ENCODE results near the gene ACBD6.
A peak's percentile ranks its signal among the peaks of the same experiment; 100 is the strongest.

ACBD6 gene

DNA sequence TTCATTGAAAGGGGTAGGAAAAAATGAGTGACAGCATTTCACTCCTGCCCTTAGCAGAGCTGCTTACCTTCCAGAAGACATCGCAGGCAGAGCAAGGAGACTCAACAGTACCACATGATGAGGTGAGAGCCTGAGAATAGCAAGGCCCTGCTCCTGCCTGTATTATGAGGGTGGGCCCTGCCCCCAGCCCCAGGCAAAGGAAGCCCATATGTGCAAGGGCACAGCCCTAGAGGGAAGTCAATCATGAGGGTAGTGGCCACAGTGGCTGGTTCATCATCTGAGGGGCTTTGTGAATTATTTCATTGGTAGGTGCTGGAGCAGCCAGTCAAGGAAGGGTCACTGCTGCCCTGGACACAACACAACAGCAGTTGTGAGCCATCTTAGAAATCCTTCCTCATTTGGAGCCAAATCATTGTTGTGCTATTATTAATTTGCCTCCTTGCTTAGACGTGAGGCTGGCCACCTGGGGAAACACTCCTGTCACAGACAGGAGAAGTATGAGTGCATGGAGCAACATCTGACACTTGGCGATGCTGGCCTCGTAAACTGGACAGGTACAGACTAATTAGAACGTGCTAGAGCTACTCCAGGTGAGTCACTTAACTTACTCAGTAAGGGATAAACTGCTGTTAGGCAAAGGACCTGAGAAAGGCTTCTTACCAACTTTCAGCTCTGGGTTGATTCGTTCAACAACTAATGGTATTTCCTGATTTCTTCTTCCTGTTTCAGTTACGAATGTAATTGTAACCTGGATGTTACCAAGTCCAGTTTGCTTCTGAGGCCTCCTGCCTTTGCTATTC lies 22.7 kb upstream of the ACBD6 start:
- no peak for FAIRE-seq

DNA sequence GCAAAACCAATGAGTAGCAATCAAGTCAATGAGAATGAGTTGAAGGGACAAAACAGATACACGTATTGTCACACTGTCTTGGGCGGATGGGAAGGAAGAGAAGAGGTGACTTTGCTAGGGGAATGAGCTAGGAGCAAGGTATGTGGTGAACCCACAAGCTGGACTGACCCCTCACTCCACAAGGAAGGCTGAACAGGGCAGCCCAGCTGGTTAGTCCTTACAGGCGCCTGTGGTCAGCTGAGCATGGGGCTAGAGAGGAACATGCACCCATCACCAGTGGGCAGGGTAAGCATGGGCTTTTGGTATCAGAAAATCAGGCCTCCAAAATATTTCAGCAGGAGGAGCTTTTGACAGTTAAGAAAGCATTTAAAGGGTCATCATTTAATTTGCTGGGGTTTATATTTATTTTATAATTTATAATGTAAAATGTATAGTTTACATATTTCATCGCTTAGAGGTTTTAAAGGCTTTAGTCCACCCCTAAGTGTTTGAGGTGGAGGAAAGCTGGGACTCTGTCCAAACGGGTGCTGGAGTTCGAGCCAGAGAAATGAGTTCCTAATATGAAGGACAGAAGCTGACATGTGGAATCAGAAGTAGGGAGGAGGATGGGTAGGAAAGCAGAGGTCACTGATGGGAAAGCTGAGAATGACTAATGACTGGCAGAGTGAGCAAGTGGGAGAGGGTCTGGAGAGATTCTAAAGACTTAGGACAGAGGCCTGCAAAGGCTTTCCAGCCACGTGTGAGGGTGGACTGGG lies 22.0 kb upstream of the ACBD6 start:
- no peak for FAIRE-seq

DNA sequence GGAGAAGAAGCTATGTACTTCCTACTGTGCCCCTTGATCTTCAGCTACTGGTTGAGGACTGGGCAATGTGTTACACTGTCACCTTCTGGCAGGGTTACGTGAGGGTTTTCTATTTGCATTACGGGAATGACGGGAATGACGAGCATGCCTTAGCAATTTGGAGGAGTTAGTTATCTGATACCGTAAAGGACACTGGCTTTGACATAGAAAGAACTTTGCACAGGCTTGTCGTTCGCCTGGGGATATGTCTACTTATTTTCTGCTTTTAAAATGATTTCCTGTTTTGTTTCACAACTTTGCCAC lies 19.8 kb upstream of the ACBD6 start:
- FAIRE-seq, result no peak

DNA sequence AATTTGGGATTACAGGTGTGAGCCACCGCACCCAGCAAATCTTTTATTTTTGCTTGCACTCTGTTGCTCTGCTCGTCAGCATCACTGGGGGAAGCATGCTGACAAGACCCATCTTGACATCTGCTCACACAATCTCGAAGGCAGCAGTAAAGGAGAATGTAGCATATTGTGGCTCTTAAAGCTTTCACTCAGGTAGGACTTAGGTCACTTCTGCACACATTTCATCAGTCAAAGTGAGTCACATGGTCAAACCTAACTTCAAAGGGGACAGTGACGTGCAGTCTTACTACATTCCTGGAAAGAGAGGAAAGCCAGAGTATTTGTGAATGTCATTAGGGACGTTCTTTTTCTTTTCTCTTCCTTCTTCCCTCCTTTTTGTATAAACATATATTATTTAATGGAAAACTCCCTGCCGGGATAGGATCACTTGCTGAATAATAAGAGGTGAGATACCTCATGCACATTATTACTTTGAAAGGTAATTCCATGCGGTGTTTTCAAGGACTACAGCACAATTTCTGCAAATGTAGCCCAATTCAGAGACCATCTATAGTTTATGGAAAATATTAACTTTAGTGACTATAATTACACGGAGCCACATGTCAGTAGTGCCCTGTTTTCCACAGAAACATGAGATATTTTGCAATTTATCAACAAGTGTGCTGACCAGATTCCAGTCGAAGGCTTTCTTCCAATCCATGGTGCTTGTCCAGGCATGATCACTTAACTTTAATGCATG lies 19.3 kb upstream of the ACBD6 start:
- no peak for FAIRE-seq

DNA sequence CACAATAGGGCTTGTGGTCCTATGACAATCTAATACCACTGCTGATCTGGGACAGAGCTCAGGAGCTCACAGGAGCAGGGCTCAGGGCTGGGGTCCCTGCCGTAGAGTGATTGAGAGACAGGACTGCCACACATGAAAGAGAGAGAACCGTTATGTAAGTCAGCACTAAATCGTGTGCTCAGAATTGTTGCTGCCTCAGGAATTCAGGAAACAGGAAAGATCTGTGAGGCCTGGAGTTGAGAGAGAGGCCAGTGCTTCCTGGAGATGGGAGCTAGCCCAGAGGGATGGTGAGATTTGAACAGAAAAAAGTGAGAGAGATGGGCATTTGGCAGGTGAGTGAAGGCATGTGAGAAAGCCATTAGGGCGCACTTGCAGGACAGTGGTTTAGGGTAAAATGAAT lies 17.5 kb upstream of the ACBD6 start:
- FAIRE-seq, result no peak

DNA sequence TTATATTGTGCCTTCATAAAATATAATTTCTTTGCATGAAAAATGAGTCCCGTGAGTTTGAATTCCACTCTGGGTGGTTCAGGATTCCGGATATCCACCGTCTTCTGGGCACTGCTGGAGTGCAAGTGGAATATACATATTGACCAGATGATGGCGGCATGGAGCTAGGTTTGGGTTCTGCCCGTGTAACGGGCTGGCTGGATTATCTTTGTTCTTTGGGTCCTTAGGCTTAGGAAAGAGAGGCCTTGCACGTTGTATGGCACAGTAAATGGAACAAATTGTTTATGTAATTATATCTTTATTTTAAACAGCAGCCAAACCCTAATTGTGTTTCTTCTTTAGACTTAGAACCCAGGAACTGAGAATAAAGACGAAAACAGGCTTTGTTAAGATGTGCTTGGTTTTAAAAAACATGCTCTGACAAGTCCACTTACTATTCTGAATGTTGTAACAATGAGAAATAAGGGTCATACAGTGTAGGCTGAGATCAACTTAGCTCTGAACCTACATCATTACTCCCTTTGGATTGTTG lies 13.5 kb upstream of the ACBD6 start:
- peak; percentile 78 for FAIRE-seq

DNA sequence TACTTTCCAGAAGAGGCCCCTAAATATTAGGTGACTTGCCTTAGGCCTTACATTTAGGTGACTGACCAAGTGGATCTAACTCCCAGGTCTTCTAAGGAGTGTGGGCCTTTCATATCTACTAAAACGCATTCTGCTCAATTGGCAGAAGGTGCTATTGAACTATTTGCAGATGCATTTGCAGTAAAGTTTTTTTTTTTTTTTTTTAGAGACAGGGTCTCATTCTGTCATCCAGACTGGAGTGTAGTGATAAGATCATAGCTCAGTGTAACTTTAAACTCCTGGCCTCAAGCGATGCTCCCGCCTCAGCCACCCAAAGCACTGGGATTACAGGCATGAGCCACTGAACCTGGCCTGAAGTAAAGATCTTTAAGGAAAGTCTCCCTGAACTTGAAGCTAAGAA lies 13.0 kb upstream of the ACBD6 start:
- FAIRE-seq, result no peak

DNA sequence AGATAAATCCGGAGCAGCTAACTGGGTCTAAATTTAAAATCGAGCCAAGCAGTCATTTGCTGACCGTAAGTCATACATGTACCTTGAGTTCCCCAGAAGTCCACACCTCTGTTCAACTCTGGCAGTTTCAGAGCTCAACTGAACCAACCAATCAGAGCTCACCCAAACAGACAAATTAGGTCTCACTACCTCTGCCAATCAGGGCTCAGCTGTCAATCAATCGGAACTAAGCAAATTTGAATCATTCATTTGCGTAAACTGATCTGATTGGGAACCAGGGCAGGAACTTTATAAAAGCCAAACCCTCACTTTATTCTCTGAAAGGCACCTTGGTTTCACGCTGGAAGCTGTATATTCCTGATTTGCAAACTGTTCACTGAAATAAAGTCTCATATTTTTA lies 11.2 kb upstream of the ACBD6 start:
- FAIRE-seq, result no peak

DNA sequence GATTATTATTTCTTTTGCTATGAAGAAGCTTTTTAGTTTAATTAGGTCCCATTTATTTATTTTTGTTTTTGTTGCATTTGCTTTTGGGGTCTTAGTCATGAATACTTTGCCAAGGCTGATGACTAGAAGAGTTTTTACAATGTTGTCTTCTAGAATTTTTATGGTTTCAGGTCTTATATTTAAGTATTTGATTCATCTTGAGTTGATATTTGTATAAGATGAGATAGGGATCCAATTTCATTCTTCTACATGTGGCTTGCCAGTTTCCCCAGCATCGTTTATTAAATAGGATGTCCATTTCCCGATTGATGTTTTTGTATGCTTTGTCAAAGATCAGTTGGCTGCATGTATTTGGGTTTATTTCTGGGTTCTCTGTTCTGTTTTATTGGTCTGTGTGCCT lies 8.5 kb upstream of the ACBD6 start:
- FAIRE-seq, result no peak

DNA sequence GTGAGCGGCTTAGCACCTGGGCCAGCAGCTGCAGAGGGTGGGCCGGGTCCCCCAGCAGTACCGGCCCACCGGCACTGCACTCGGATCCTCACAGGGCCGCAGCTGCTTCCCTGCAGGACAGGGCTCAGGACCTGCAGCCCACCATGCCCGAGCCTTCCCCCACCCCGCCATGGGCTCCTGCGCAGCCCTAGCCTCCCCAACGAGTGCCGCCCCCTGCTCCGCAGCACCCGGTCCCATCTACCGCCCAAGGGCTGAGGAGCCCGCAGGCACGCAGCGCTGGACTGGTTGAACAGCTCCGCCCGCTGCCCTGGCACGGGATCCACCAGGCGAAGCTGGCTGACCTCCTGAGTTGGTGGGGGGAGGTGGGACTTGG lies 6.3 kb upstream of the ACBD6 start:
- FAIRE-seq, result no peak

DNA sequence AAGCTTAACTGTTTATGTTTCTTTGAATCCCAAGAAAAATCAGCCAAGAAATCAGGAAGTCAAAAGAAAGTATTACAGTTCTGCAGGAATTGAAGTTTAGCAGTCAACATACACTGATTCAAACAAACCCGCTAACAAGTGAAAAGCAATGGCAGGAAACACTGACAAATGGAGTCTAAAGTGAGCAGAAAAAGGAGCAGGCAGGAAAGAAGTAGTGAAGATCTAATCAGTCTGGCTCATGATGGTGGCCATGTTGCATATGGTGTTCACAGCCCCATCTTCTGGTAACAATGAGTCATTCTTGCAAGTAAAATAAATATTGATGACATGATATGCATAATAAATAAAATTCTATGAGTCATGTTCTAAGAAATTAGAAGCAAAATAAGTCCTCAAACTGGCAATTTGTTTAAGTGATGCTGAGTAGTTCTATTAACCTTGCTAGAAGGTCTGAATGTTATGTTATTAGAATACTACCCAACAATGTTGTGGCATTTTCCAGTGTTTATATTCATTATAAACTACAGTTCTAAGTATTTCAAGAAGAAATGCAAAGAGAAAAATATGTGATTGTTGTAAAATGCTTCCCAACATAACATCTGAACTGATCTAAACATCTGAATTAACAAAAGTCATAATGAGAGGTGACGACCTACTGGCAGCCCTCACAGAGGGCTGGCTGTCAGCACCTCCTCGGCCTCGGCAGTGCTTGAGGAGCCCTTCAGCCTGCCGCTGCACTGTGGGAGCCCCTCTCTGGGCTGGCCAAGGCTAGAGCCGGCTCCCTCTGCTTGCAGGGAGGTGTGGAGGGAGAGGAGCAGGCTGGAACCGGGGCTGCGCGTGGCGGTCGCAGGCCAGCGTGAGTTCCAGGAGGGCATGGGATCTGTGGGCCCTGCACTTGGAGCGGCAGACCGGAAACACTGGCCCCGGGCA lies 5.7 kb upstream of the ACBD6 start:
- FAIRE-seq, result no peak

DNA sequence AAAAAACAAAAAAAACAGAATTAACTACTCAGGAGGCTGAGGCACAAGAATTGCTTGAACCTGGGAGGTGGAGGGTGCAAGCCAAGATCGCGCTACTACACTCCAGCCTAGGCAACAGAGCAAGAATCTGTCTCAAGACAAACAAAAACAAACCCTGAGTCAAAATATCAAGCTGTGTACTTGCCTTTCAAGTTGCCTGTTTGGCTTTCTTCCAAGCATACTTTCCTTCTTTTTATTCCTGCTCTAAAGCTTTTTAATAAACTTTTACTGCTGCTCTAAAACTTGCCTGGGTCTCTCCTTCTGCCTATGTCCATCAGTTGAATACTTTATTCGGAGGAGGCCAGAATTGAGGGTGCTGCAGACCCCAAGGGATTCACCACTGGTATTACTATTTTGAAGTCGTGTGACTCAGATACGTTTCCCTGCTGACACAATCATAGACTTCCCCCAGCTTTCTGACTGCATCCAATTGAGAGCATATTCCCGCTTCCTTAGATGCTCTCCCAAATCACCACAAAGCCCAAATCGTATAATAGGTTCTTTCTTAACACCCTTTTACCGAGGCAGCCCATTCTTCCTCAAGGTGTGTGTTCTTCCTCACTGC lies 3.5 kb upstream of the ACBD6 start:
- FAIRE-seq, result no peak

DNA sequence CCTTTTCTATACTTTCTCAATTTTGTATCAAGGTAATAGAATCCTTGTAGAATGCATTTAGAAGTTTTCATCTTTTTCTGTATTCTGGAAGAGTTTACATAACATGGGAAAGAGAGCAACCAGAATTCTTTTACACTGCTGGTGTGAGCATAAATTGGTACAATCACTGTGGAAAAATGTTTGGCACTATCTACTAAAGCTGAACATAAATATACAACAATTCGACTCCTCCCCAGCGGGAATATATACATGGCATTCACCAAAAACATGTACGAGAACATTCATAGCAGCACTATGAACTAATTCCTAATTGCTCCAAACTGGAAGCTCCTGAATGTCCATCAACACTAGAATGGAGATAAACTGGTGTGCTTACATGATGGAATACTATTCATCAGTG lies 1.8 kb upstream of the ACBD6 start:
- FAIRE-seq, result no peak

DNA sequence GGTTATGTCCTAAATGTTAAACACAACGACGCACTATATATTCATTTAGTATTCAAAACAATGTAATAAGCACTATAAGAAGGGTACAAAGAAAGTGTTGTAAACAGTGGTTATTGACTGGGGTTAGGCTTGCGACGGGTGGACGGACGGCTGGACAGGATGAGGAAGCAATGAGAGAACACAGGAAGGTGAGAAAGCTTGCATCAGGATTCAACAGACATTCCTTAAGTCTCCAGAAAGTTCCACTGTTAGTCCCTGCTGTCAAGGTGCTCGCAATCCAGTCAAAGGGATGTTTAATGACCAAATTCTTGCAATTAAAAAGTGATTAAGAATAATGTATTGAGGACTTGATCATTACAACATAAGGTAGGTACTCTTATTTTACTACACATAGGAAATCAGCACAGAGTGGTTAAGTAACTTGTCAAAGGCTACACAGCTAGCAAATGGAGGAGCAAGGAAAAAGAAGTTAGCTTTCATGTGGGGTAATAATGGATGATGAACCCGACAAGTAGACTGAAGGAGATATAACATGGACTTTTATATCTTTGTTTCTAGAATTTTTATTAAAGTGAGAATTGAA lies 994 bp upstream of the ACBD6 start:
- FAIRE-seq, result no peak

DNA sequence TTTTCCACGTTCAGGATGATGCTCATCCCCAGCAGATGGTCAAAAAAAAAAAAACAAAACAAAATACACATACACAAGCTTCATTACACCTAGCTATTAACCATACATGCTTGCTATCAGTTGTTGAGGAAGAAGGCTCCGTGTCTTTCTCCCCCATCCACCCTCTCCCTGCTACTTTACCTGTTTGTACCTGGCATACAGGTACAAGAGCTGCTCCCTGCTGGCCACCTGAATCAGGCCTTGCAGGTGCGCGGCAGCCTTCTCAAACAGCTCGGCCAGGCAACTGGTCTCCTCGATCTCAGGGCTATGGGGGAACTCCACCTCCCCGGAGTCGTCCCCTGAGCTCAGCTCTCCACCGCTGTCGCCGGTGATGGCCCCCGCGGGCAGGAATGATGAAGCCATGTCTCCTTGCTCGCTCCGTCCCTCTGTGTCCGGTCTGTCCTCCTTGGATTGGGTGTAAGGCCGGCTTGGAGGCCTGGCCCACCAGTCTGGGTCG lies 464 bp downstream of the ACBD6 start:
- FAIRE-seq, result no peak

DNA sequence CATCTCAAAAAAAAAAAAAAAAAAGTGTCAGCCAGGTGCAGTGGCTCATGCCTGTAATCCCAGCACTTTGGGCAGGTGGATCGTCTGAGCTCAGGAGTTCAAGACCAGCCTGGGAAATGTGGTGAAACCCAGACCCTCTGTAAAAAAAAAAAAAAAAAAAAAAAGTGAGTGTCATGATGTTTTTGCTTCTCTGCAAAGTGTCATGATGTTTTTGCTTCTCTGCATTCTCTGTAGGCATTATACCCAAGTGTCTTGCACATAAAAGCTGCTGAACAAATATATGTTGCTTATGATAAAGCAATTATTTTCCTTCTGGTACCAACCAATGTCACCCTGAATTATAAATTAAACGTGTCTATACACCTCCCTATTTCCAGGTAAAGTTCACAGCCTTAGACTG lies 1.7 kb downstream of the ACBD6 start:
- no peak for FAIRE-seq

DNA sequence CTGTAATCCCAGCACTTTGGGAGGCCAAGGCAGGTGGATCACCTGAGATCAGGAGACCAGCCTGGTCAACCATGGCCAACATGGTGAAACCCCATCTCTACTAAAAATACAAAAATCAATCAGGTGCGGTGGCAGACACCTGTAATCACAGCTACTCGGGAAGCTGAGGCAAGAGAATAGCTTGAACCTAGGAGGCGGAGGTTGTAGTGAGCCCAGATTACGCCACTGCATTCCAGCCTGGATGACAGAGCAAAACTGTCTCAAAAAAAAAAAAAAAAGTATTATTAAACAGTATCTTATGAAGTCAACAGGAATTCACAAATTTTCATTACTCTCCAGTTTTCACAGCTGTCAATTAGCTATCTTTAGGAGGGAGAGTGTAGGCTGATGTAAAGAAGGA lies 3.8 kb downstream of the ACBD6 start:
- FAIRE-seq, result no peak

DNA sequence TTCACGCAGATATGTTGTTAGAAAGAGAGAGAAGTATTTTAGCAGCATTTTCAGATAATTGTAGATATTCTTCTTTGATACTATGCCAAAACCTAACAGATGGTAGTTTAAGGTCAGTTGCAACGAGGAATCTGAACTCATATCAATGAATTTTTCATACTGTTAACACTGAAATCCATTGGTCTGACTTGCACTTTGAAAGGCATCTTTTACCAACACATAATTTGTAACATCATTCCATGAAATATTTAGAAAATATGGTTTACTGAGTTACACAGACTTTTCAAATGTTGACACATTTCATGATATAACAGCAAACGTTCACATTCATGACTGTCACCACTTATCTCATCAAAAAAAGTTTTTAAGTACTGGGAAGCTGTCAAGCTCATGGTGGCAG lies 4.6 kb downstream of the ACBD6 start:
- no peak for FAIRE-seq

DNA sequence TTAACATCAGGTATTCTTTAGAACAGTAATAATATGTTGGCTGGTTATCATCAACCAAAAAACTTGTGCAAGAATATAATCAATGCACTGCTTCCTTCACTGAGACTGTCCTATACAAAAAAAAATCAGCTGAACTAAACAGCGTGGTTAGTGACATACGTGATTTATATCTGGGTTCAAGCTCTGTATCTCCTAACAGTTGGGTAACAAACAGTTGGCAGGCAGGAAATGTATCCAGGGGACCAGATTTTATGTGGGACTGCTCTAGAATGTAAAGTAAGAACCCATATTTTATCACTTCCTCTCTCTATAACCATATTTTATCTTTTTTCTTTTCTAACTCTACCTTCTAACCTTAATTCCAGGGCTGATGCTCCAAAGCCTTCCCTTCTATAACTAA lies 8.0 kb downstream of the ACBD6 start:
- no peak for FAIRE-seq

DNA sequence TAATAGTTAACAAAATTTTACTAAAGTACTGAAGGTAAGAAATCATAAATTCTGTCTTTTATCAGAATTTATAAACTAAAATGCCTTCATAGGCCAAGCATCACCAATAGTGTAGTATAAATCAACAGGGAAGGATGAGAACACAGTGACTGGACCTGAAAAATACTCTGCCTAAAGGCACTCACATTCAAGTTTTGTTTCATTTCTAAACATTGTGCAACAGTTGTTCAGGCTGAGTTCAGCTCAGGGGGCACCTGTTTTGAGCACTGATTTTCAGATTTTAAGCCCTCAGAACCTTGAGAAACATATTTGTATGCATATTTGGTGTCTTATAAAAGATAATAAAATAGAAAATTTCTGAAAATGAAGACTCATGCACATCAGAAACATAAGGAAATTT lies 12.4 kb downstream of the ACBD6 start:
- FAIRE-seq, result no peak

DNA sequence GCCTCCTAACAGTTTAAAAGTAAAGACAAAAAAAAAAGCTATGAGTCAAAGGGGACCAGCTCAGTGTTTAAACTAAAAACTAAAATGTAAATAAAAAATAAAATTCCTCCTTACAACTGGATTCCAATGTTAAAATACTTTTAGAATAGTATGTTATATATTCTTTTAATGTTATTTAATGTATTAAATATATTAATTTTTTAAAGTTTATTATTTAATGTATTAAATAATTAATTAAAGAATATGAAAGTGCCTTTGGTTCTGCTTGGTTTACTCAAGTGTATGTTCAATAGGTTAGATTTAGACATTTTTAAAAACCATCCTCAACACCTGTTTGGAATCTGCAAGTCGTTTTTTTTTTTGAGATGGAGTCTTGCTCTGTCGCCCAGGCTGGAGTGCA lies 13.1 kb downstream of the ACBD6 start:
- no peak for FAIRE-seq

DNA sequence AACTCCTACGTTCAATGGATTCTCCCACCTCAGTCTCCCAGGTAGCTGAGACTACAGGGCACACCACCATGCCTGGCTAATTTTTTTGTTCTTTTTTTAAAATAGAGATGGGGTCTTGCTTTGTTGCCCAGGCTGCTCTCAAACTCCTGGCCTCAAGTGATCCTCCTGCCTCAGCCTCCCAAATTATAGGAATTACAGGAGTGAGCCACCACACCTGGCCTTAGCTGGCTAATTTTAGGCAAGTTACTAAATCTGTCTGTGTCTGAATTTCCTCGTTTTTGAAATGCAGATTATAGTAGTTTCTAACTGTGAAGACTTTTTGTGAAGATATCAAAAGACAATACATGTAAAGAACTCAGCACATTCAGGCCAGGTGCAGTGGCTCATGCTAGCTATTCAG lies 13.7 kb downstream of the ACBD6 start:
- no peak for FAIRE-seq
